Stomach (tissue), 9 donors: Measurements from ENCODE around the gene NTN1. TPM values are rescaled to one million over a fixed set of nuclear protein-coding genes. Genes with fewer than 3 reads are reported as not detected.

Experiments used
- DNase-seq, 2 donors: peaks; one replicate each; pipeline versions ENCODE4 v3.0.0 to v3.0.0-alpha.2; 2013 to 2019
- H3K27ac ChIP-seq, 5 donors: fragments of 200-600 bp in 4 of 5; sonication (generic) in 4 of 5; one replicate each; pipeline ENCODE4 v1.5.1; 2013 to 2019; ENCODE audit warnings: mild to moderate bottlenecking in 1 of 5, moderate library complexity in 1 of 5
- H3K27me3 ChIP-seq, 3 donors: fragments of 200-600 bp; sonication (generic); one replicate each; pipeline ENCODE4 v1.5.1; 2017 to 2019; ENCODE audit warnings: mixed run types in 1 of 3
- H3K36me3 ChIP-seq, 4 donors: fragments of 200-600 bp; sonication (generic); 1 replicate in 3 of 4; 2 replicates in 1 of 4; pipeline ENCODE4 v1.5.1; 2016 to 2019
- H3K4me1 ChIP-seq, 4 donors: fragments of 200-600 bp; sonication (generic); one replicate each; pipeline ENCODE4 v1.5.1; 2016 to 2019
- H3K4me3 ChIP-seq, 4 donors: fragments of 200-600 bp; sonication (generic) in 3 of 4; one replicate each; pipeline ENCODE4 v1.5.1; 2016 to 2019; ENCODE audit warnings: mild to moderate bottlenecking in 1 of 4
- H3K9me3 ChIP-seq, 4 donors: fragments of 200-600 bp; sonication (generic); one replicate each; pipeline ENCODE4 v1.5.1; 2016 to 2019
- CTCF ChIP-seq, 7 experiments: fragments of 450-650 bp in 4 of 7; fragments of 200-600 bp in 3 of 7; sonication (generic) in 3 of 7; IDR thresholded peaks; one replicate each; pipeline ENCODE4 v1.5.1; 2016 to 2019; ENCODE audit warnings: antibody characterized with exemption in 7 of 7, control low read depth in 2 of 7, mild to moderate bottlenecking in 1 of 7
- EP300 ChIP-seq: sonication (generic); formaldehyde crosslinking; IDR thresholded peaks from one replicate; pipeline ENCODE4 v1.6.1; 2017; ENCODE audit warnings: antibody characterized with exemption
- POLR2A ChIP-seq, 4 donors: fragments of 450-650 bp; IDR thresholded peaks; one replicate each; pipeline ENCODE4 v1.6.1; 2016; ENCODE audit warnings: antibody characterized with exemption in 4 of 4, control low read depth in 2 of 4, mild to moderate bottlenecking in 1 of 4, moderate library complexity in 1 of 4
- POLR2AphosphoS5 ChIP-seq, 3 donors: sonication (generic); formaldehyde crosslinking; IDR thresholded peaks; one replicate each; pipeline ENCODE4 v1.6.1; 2016; ENCODE audit warnings: antibody characterized with exemption in 3 of 3
- WGBS, 5 donors: extraction: QIAGEN DNeasy Blood & Tissue Kit in 3 of 5; methylation state at CpG; one replicate each; pipeline versions ENCODE4 v1.1.5 to v1.1.7; 2013 to 2018; 5-methylcytosine and 5-hydroxymethylcytosine counted together
- intact Hi-C: fragments of 100-400 bp; cut with DNase I; formaldehyde crosslinking; loops from one replicate; pipeline ENCODE4 v1.15.1; 2023; ENCODE audit warnings: low total_unique reads
- polyA plus RNA-seq, 3 donors: library from polyadenylated mRNA; stranded (reverse); fragments of 200-250 nt; gene quantifications; one replicate each; pipeline ENCODE4 v1.2.3, GENCODE V29; 2013
- total RNA-seq, 5 donors: library from RNA; depleted of rRNA; stranded (reverse); fragments of >200 nt; gene quantifications; one replicate each; pipeline versions ENCODE4 v1.1.0 to v1.2.3, GENCODE V29; 2014 to 2016
- donor health status: healthy with polysubstance abuse.
- donor health status: Bipolar disorder and iron deficiency.
- donor health status: healthy.

NTN1 gene
- total and polyA plus RNA-seq, 8 donors, result 2.9 to 56.2 (median 9.0) TPM

- peaks cover 0 to 29% (median 8%) of the 10 kb centered on the region in 4 donors for H3K4me1 ChIP-seq
- peaks cover 0 to 13% (median 0%) of the 10 kb centered on the region in 3 donors for H3K27me3 ChIP-seq
- DNase-seq, result peak in 1 of 2 donors; percentile 77
- H3K36me3 ChIP-seq, result no peaks in the 10 kb centered on the region
- 60 to 79% (median 69%) methylated on average over 16 of the region's 16 CpGs for WGBS, 5 donors
- no peaks in the 10 kb centered on the region for H3K9me3 ChIP-seq
- H3K27ac ChIP-seq, result peak overlapping the region in 4 of 5 donors; percentile 33 to 72 (median 59)
- no peak overlapping the region for H3K4me3 ChIP-seq
- intact Hi-C loops, result no loop called here
- TF ChIP-seq EP300 (peak; percentile 15), POLR2AphosphoS5 (IDR thresholded peaks at IDR 0.05) (peak; percentile 38 to 73 (median 62)), POLR2A (IDR thresholded peaks at IDR 0.05) (no peak)
These were observed 207.3 kb downstream of the NTN1 start for GRCh38 chr17:9228408-9229159.

GRCh38 chr17:9229160-9229825 lies 208.0 kb downstream of the NTN1 start:
- H3K36me3 ChIP-seq, result no peaks in the 10 kb centered on the region
- peaks cover 0 to 20% (median 0%) of the 10 kb centered on the region in 3 donors for H3K27me3 ChIP-seq
- H3K9me3 ChIP-seq, result no peaks in the 10 kb centered on the region
- peak overlapping the region in 3 of 5 donors; percentile 20 to 68 (median 46) for H3K27ac ChIP-seq
- no peak overlapping the region for H3K4me3 ChIP-seq
- TF ChIP-seq POLR2A (IDR thresholded peaks at IDR 0.05) (no peak), CTCF (IDR thresholded peaks at IDR 0.05) (no peak), EP300 (no peak), POLR2AphosphoS5 (IDR thresholded peaks at IDR 0.05) (no peak)
- DNase-seq, result no peak
- peaks cover 0 to 29% (median 8%) of the 10 kb centered on the region in 4 donors for H3K4me1 ChIP-seq
- 82 to 90% (median 88%) methylated on average over 20 of the region's 20 CpGs for WGBS, 5 donors
- intact Hi-C loops, result no loop called here

GRCh38 chr17:9229826-9230201 lies 208.5 kb downstream of the NTN1 start:
- Histone ChIP-seq H3K36me3 (no peaks in the 10 kb centered on the region), H3K27ac (peak overlapping the region in 2 of 5 donors; percentile 20 to 68), H3K4me3 (no peak overlapping the region), H3K9me3 (no peaks in the 10 kb centered on the region), H3K4me1 (peaks cover 0 to 29% (median 8%) of the 10 kb centered on the region in 4 donors), H3K27me3 (peaks cover 0 to 20% (median 0%) of the 10 kb centered on the region in 3 donors)
- 77 to 96% (median 86%) methylated on average over 4 to 9 of the region's 9 CpGs for WGBS, 5 donors
- TF ChIP-seq POLR2AphosphoS5 (IDR thresholded peaks at IDR 0.05) (no peak), CTCF (IDR thresholded peaks at IDR 0.05) (no peak)
- no peak for DNase-seq
- intact Hi-C loops, result no loop called here

- Histone ChIP-seq H3K4me1 (peaks cover 0 to 26% (median 8%) of the 10 kb centered on the region in 4 donors), H3K4me3 (no peak overlapping the region), H3K27me3 (peaks cover 0 to 20% (median 0%) of the 10 kb centered on the region in 3 donors), H3K36me3 (no peaks in the 10 kb centered on the region), H3K27ac (peak overlapping the region in 2 of 5 donors; percentile 61 to 68), H3K9me3 (no peaks in the 10 kb centered on the region)
- TF ChIP-seq POLR2AphosphoS5 (IDR thresholded peaks at IDR 0.05) (no peak), POLR2A (IDR thresholded peaks at IDR 0.05) (no peak), CTCF (IDR thresholded peaks at IDR 0.05) (no peak), EP300 (no peak)
- DNase-seq, result no peak
- intact Hi-C loops, result no loop called here
- WGBS, 5 donors, result 73 to 85% (median 75%) methylated on average over 10 to 15 of the region's 15 CpGs
These were observed 209.0 kb downstream of the NTN1 start for GRCh38 chr17:9230346-9230745.
